HG02970 (cell line): Measurements from ENCODE around the gene DPP7.

Experiments used
- ATAC-seq: cut with Tn5 transposase; IDR thresholded peaks from one replicate; pipeline ENCODE4 v1.9.1; 2021; ENCODE audit warnings: mild to moderate bottlenecking, moderate library complexity, moderate number of reproducible peaks; ENCODE audit not compliant: unreplicated experiment, low FRiP score

Gene DPP7

GRCh38 chr9:137062384-137062783 is 52.1 kb downstream of the DPP7 start:
- no peak for ATAC-seq
